GM19328 (cell line): ENCODE results near the gene ATP2B2.

Experiments
- ATAC-seq: cut with Tn5 transposase; IDR thresholded peaks from one replicate; pipeline ENCODE4 v1.9.1; 2021; ENCODE audit warnings: mild to moderate bottlenecking, moderate library complexity; ENCODE audit not compliant: unreplicated experiment

Gene ATP2B2

DNA sequence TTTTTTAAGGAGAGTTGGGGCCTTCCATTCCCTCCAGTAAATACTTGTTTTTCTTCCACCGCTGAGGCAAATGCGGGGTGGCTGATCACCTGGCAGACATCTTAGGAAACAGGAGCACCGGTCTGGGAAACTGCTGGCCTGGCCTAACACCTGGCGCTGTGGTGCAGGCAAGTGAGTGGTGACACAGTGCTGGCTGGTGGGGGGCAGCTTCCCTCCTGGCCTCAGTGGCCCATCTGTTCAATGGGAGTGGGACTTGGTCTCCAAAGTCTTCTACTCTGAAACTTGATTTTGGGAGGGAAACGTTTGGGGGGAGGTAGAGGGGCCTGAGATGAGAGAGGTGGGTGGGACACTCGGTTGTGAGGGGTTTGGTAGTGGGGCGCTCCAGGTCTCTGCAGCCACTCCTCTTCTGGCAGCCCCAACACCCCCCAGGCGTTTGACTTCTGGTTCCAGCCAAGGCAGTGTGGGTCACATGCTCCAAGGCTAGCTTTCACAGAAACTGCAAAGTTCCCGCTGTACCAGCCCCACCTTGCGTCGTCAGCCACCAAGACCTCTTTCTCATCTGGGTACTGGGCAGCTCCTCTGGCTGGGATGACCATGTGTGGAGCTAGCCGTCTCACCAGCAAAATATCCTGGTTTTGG, 217.3 kb downstream of the ATP2B2 start:
- no peak for ATAC-seq

DNA sequence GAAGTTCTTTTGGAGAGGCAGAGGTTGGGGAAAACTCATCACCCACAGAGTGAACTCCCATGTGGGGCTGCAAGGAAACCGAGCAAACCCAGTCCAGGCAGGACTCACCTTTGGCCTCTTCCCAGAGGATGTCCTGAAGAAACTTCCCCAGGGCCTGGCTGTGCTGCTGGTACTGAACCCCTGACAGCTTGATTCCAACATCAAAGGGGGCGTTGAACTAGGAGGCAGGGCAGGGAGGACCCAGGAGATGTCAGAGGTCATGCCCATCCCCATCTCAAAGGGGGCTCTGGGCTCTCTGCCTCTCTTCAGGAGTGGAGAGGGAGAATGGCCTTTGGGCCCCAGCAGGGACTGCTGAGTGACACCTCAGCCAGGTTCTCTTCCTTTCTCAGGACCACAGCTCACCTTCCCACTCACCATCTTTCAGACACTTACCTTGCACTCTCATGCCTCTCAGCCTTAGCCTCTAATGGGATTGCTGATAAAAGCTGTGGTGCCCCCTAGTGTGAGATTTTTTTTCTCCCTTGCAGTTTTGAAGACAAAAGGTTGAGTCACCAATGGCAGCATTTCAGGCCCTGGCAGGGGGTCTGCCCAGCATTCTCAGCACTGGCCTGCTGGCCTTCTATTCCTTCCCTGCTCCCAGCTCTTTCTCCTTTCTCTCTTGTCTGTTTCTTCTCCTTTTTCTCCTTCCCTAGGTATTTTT, 218.6 kb downstream of the ATP2B2 start:
- ATAC-seq: no peak

DNA sequence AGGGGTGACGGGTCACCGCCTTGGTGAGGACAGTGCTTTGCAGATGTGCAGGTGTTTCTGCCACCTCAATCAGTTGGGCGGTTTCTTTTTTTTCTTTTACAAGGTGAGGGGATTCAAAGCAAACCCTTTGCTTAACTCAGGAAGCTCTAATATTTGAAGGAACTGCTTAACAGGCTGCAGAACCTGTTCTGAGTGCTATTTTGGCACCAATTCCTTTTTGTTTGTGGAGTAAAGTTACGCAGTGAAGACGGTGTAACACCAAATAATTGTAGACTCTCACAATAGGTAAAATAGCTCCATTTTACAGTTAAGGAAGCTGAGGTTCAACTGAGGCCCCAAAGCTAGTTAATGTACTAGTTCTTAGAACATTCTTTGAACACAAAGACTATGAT, 219.3 kb downstream of the ATP2B2 start:
- ATAC-seq: no peak

DNA sequence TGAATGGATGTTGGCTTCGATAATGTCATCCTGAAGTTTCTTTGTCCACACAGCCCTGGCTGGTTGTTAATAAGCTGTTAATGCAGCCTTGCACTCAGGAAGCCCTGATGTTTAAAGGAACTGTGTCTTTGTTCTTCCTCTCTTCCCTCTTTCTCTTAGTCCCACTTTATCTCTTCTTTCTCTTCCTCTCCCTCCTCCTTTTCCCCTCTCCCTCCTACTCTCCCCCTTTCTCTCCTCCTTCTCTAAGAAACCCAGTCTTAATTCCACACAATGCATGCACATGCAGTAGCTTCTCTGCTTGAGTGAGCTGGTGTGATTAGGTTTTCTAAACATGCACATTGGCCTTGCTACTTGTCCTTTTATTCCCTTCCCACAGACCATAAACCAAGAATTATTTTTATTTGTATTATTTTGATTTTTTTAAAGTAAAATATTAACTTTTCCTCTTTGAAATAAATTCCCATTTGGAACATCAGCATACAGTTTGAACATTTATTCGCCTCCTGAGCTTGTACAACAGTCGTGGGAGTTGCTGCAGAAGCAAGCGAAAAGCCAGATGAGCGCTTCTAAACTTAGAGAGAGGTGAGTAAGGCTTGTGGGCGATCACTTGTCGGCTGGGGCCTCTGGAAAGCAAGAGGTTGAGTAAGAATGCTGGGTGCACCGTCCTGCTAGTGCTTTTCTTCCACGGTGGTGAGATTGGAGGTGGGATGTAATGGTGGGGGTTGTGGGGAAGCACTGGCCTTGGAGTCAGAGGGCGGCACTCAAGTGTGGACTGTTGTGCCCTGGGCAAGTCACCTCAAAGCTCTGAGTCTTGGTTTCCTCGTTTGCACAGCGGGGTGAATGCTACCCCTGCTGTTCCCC, 219.9 kb downstream of the ATP2B2 start:
- no peak for ATAC-seq

DNA sequence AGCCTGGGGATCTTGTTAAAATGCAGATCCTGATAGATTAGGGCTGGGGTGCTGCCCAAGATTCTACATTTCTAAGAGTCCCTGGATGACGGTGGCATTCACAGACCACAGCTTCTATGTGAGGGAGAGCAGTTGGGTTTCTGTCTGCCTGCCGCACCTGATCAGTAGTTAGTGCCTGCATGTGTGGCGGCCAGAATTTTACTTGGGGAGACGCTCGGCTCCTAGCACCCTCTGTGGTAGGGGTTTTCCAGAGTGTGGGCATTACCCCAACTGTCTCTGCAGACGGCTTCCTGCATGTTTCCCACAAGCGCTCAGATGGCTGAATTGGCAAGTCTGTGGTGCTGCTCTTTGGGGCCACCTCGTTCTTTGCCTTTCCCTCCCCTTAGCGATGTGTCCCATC, 220.9 kb downstream of the ATP2B2 start:
- no peak for ATAC-seq

DNA sequence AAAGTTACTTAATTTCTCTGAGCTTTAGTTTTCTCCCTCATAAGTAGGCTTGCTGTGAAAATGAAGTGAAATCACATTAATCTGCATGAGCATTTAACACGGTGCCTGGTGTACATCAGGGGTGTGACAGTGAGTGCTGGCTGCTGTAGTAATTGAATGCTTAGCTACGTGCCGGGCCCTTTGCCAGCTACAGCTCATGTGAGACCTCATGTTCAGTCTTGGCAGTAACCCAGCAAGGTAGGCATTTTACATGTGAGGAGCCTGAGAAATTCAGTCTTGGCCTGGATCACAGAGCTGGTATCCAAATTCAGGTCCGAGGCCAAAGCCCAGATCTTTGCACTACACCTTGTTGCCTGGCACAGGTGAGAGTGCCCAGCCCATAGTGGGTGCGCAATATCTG, 221.7 kb downstream of the ATP2B2 start:
- no peak for ATAC-seq

DNA sequence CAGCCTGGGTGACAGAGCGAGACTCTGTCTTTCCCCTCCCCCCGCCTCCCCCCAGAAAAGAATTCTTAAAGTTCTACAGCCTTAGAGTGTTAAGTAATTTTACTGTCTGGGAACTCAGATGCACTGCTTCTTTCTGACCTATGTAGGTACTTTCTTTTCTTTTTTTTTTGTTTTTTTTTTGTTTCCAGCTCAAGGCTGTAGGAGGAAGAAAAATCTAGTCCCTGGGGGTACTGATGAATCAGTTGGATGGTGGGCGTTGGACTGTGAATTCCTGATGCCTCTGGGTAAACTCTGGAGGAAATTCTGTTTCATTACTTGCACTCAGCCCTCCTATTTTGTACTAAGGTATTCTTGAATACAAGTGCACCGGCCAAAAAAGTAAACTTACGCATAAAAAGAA, 223.4 kb downstream of the ATP2B2 start:
- ATAC-seq: no peak

DNA sequence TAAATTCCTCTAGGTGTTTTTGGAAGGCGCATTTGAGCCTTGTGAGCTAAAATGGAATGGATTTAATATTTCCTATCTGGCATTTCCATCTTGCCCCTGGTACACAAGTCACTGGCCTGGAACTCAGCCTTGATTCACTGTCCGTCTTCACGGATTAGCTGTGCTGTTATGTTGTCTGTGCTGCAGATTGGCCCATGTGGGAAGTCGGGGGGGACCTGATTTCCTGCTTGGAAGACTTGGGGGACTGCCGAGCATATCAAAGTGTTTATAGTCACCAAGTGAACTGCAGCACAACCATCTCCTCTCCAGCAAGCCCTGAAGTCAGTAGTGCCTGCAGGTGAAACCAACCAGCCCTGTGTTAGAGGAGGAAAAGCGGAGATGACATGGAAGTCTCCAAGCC, 224.8 kb downstream of the ATP2B2 start:
- no peak for ATAC-seq

DNA sequence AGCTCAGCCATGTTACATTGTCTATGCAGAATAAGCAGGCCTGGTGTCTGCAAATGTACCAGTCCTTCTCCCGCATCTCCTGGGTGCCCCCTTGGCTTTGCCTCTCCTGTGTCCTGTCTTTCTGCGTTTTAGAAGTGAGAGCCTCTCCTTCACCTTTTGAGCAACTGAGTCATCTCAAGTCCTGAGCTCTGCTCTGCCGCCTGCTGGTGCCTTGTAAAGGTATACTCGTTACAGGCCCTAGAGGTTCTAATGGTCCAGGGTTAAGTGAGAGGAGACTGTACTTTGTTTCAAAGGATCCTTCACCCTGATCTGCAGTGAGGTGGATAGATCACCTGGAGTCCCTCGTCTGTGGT, 225.2 kb downstream of the ATP2B2 start:
- ATAC-seq: no peak

DNA sequence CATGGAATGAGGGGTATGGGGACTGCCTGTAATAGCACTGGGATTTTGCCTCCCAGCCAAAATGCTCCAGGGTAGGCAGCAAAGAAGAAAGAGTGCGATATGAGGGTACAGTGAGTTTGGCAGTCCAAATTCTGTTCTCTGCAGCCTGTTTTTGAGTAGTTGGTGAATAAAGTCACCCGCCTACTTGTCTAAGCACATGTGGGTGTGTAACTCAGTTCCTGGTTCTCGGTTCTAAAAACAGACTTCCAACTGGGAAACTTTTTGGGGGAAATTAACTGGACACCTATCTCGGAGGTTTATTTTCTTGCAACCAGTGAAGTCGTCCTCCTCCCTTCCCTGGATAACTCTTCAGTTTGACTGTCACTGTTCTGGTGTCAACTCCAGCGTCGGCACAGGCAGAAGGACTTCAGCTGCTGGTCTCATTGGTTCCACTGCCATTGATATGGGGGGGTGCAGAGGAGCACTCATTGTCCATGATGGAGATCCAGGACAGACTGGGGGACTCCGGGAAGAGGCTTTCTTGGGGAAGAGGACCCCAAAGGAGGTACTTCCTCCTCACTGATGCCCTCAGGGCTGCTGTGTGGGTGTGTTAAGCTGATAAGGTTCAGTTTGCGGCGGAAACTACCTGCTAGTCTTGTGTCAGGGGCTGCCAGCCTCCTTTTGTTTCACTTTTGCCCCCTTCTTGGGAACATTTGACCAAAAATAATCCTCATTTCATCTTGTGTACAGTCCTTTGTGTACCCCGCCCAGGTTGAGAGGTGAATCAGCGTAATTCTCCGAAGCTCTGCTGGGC, 225.8 kb downstream of the ATP2B2 start:
- ATAC-seq: no peak

DNA sequence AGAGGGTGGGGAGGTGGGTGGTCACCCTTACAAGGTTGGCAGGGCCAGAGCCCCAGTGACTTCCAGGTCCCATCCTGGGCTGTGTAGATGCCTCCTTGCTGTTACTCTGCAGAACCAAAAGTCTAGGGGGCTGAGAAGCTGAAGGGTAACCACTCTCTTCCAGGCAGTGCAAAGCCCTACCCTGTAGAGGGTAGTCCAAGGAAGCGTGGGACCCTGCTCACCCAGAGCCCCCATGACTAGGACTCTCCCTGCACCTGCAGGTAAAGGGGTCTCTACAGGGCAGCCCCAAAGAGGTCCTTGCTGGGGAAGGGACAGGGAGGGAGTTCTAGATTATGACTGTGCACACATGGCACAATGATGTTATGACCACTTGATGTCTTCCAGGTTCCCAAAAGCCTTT, 226.9 kb downstream of the ATP2B2 start:
- ATAC-seq: no peak

DNA sequence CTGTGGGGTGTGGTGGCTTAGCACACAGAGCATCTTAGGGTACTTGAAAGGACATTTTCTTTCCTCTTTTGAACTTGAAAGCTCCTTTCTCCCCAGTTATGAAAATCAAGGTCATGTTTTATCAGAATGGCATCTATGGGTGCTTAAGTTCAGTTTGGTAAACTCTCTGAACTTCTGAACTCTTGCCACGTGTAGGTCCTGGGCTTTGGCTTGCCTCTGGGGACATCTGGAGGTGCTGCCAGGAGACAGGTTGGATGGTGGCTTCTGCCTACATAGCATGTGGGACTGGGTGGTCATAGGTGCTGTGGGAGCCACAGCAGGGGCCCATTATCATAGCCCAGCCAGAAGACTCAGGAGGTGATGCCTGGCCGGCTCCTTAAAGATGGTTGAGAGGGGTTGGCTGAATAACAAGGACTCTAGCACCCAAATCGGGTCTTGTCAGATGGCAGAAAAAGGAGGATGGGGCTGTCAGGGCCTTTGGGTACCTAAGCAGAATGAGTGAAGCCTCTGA, 228.2 kb downstream of the ATP2B2 start:
- ATAC-seq: no peak

DNA sequence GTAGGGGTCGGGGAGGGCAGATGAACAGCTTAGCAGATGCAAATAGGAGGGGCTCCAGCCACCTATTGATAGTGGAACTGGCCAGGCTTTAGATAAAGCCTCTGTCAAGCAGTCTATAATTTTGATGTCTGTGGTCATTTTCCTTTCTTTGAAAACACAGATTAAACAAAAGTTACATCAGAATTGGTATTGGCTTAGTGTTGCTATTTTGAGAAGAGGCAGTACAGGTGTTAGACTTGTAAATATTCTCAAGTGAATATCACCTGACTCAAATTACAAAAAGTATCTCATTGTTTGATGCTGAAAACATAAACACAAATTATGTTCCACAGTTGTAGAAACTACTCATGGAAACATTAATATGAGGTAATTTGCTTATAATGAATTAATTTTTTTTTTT, 230.8 kb downstream of the ATP2B2 start:
- no peak for ATAC-seq
